ENCODE measurements around the gene COTL1.
"Not testable (repeated sequence)": the region's sequence is repeated elsewhere in the genome, so short reads cannot be mapped to it uniquely, and the experiment has no call there.

COTL1 gene

DNA sequence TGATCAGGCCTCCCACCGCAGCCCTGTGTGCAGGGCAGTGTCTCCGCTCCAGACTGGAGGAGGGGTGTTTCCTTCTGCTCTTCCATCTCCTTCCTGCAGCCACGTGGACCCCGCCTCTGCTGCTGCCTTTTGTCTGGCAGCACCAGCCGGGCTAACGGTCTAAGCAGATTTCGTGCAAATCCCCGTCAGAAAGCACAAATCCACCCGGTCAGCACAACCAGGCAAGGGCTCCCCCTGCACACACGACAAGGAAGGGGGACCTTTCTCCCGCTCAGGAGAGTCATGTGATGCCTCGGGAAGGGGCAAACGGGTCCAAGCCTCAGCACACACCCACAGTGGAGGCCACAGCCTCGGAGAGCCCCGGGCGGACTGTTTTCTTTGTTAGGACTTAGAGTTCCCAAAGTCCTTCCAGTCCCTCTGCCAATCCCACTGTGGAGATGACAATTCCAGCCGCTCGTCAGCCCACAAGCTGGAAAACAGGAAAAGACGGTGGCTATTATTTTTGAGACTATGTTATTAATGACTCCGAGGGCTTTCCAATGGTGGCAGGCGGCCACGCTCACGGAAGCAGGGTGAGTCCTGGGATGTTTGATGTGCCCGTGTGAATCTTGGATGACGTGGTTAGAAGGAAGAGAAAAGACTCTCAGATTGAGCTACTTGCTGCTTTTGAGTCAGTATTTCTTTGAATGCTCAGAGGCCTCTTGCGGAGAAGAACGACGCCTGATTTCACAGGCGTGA is 90.9 kb downstream of the COTL1 start:
- ATAC-seq = no peak

GRCh38 chr16:84524941-84525581 is 92.8 kb downstream of the COTL1 start:
- not testable (repeated sequence) for ATAC-seq

GRCh38 chr16:84524346-84524920 is 93.4 kb downstream of the COTL1 start:
- ATAC-seq = no peak

GRCh38 chr16:84521497-84521770 is 96.4 kb downstream of the COTL1 start:
- no peak for ATAC-seq

DNA sequence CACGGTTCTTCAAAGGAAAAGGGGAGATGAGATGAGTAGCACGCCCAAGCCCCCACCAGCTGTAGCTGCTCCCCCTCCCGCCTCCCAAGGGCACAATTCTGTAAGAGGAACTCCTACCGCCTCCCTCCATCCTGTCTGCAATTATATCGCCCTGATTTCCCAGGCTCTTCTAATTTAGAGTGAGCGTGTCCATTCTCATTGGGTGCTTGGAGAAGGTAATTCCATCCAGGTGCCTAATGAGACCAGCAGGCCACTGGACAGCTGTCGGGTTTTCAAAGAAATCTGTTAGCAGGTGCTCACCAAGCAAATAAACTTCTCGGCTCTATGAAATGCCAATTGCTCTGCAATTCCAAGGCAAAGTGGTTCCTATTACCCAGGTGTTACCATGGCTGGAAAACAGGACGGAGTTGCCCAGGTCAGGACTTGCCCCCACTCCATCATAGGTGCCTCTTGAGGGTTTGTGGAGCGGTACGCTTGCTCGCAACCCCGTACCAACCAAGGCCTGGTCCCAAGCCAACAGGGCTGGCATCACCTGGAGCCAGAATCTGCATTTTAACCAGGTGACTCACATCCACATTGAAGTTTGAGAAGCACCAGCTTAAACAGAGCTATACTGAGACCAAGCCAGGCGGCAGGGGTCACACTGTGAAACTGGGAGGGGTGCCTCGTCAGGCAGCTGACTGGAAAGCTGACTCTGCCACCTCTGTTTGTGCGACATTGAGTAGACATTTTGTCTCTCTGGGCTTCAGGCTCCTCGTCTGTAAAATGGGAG is 97.0 kb downstream of the COTL1 start:
- ATAC-seq = no peak

- no peak for ATAC-seq
These were observed 98.0 kb downstream of the COTL1 start for GRCh38 chr16:84519855-84520254.

DNA sequence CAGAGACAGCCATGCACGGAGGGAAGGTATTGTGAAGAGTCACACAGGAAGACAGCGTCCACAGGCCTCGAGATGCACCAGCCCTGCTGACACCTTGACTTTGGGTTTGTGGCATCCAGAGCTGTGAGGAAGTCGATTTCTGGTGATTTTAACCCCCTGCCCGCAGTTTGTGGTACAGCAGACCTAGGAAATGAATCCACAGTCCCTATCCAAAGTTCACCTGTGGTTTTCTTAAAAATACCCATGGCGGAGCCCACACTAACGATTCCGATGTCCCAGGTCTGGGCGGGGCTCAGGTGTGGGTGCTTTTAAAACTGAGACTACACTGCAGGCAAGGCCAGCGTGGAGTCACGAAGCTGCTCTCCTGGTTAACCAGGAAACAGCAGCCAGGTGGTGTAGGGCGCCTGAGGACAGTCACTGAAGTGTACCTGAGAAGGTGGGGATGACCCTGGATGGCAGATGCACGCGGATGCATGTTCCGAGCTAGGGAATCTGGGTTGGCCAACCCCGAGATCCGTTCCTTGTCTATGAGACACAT is 99.0 kb downstream of the COTL1 start:
- no peak for ATAC-seq

DNA sequence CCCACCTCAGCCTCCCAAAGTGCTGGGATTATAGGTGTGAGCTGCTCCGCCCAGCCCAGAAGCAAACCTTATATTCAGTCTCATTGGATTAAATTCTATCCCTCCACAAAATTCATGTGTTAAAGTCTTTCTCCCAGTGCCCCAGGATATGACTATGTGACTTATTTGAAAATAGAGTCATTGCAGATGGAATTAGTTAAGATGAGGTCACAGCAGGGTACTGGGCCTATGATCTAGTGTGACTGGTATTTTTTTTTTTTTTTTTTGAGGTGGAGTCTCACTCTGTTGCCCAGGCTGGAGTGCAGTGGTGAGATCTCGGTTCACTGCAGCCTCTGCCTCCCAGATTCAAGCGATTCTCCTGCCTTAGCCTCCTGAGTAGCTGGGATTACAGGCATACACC is 99.7 kb downstream of the COTL1 start:
- not testable (repeated sequence) for ATAC-seq

DNA sequence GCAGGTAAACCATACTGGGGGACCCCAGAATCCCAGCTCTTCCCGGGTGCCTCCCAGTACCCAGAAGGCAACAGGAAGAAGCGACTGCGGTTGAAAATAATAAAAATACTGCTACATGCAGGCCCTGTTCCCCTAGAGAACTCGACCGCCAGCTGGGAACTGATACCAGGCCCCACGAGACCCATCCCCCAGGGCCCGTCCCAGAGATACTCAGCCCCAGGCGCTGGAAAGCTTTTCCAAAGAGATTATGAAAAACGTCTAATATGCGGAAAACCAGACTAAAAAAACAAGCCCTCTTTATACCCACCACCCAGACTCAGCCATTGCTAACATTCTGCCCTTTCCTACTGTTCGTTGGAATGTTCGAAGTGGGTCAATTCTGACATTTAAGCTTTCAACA is 100.5 kb downstream of the COTL1 start:
- no peak for ATAC-seq
